Choroid plexus epithelial cell (primary cell): ENCODE results near the gene KIF17.
"Not testable (repeated sequence)": the region's sequence is repeated elsewhere in the genome, so short reads cannot be mapped to it uniquely, and the experiment has no call there.

Source experiments
- DNase-seq: peaks from one replicate; pipeline ENCODE4 v3.0.0-alpha.2; 2010; ENCODE audit warnings: low read depth
- H3K4me3 ChIP-seq: 2 replicates; pipeline ENCODE4 v1.5.1; 2011; ENCODE audit warnings: low read depth, mild to moderate bottlenecking, control low read depth, low read length, moderate library complexity
- TF ChIP-seq, protein P1 (sequence below): conservative IDR thresholded peaks from 2 replicates; pipeline ENCODE4 v1.5.1; 2011; ENCODE audit warnings: low read depth, mild to moderate bottlenecking, control low read depth, inconsistent platforms, low read length, moderate library complexity

KIF17 gene

DNA sequence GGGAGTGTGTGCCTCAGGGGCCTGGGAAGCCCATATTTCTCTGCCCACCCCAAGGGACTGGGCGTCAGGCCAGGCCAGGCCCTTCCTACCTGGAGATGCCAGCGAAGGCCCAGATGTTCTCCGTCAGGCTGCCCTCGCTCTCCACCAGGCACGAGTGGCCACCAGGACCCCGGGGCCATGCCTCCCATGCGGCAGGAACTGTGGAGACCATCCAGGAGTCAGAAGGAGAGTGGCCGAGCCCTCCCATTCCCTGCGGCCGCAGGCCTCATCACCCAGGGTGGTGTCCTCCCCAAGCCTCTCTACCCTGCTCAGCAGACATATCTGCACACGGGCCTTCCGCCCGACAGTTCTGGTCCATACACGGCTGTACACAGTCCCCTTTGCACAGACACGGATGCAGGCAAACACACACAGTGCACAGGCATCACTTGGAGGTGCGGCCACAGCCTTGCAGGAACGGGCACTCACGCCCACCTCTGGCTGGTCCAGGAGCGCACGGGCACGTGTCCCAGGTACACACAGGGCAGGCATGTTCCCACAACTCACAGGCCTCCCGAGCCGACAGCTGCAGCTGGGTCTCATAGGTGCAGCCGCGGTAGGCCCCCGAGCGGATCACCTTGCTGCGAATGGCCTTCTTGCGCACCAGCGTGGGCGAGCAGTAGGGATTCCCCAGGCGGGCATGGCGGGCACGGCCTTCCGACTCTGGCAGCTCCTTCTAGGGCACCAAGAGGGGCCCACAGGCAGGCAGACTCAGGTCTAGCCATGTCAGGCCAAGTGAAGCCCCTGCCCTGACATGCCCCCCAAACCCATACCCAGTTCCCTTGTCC lies 5.9 kb upstream of the KIF17 start:
- no peak overlapping the region for H3K4me3 ChIP-seq
- TF ChIP-seq, protein P1, sequence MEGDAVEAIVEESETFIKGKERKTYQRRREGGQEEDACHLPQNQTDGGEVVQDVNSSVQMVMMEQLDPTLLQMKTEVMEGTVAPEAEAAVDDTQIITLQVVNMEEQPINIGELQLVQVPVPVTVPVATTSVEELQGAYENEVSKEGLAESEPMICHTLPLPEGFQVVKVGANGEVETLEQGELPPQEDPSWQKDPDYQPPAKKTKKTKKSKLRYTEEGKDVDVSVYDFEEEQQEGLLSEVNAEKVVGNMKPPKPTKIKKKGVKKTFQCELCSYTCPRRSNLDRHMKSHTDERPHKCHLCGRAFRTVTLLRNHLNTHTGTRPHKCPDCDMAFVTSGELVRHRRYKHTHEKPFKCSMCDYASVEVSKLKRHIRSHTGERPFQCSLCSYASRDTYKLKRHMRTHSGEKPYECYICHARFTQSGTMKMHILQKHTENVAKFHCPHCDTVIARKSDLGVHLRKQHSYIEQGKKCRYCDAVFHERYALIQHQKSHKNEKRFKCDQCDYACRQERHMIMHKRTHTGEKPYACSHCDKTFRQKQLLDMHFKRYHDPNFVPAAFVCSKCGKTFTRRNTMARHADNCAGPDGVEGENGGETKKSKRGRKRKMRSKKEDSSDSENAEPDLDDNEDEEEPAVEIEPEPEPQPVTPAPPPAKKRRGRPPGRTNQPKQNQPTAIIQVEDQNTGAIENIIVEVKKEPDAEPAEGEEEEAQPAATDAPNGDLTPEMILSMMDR = no peak
- DNase-seq = no peak

DNA sequence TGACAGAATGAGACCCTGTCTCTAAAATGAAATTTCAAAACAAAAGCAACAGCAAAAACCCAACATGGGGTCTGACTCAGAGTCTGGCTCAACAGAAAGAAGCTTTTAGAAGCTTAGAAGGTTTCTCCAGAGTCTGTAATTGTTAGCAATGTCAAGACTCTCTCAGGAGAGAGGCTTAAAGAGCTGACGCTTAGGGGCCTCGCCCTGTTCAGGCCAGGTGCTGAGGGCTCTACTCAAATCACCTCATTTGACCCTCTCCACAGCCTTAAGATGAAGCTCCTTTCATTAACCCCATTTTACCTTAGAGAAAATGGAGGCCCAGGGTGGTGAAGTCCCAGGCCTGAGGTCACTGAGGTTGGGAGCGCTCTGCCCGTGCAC lies 5.3 kb upstream of the KIF17 start:
- TF ChIP-seq, protein P1 = no peak
- H3K4me3 ChIP-seq = no peak overlapping the region
- DNase-seq = peak; percentile 28

DNA sequence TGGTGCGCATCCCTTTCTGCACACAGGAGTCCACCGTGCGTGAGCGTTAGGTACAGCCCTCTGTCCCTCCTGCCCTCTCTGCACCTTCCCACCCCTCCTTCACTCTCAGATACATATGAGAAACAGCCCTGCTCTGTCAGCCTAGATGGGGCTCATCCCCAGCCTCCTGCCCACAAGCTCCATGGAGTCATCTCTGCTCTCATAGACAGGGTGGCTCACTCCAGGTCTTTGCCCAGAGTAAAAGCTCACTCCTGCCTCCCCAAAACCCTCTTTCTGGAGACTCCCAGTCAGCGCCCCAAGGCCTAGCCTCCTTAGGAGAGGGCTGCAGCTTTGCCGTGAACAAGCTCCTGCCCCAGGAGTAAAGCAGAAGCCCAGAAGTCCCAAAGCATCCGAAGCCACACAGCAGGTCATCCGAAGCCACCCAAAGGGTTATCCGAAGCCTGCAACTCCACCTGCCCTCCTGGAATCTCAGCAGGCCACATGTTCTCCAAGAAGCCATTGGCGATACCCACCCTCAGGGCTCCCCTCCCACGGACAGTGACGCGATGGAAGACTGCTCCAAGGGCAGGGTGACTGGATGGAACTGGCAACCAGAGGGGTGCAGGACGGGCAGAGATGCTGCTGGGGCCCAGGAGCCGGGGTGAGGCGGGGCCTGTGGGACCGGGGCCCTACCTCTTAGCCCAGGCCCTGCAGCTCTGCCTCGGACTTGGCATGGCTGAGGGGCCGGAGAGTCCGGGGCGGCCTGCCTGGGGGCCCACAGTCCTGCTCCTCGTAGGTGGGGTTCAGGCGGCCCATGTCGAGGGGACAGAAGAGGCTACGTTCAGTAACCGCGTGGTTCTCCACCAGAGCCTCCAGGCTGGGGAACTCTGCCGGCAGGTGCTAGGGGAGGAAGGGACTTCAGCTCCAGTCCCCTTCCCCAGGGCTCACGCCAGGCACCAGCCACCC lies 3.6 kb upstream of the KIF17 start:
- no peak overlapping the region for H3K4me3 ChIP-seq
- no peak for DNase-seq
- TF ChIP-seq, protein P1 = no peak

DNA sequence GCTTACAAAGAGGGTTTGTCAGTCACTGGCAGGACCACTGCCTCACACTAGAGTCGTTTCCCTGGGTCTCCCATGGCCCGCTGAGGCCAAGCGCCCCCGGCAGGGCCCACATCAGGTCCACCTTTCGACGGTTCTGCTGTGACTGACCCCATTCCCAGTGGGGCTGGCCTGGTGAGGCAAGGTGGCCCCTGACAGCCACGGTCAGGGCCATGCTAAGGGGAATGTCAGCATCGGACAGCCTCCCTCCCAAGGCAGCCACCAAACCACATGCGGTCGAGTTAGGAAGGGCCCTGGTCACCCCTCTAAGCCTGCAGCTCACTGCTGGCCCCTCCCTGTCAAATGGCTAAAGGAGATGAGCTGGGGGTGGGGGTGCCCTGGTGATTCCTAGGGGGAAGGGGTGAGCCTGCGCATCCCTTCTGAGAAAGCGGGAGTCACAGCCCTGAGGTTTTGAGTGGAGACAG lies 2.9 kb upstream of the KIF17 start:
- TF ChIP-seq, protein P1 = no peak
- DNase-seq = no peak

DNA sequence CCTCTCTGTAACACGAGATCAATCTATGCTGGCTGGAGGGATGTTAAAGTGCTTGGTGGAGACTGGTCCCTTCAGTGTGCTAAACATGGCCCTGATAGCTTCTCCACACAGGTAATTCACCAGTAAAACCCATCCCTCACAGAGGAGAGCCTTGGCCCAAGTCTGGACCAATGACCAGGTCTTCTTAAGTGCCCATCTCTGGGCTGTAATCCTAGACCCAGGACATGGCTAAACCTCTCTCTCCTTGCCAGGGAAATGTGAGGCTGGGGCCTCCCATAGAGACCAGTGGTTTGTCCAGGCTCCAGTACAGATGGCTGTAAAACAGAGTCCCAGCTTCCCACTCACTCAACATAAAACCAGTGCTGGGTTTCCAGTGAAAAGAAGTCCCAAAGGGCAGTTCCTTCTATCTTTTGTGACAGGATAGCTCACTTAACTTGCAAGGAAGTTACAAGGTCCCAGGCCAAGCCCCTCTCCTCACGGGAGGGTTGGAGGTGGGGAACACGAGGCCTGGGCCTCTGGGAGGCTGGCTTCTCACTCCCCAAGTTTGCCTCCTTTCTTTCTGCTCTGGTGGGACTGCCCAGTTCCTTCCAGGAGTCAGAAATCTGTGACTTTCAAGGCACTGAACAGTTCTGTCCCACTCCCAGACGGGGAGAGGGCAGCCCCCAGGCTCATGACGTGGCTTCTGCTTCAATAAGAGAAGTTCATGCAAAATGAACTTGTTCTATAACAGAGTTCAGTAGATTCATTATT lies 2.2 kb upstream of the KIF17 start:
- DNase-seq = no peak
- TF ChIP-seq, protein P1 = no peak

More for the DNA sequence above, 2.9 kb upstream of the KIF17 start:
- no peak overlapping the region for H3K4me3 ChIP-seq

DNA sequence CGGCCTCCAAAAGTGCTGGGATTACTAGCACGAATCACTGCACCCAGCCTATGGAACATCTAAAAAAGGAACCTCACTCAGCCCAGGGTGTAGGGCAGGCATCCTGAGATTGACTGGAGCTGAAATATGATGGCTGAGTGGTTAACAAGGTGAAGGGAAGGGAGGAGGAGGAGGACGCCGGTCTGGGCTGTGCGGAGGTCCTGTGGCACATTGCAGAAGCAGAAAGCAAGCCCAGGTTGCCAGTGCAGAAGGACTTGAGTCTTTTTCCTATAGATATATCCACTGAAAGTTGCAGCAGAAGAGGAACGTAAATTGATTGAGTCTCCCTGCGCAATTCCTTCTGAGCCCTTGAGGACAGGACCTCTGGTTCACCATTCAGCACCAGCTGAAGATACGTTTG lies 1.5 kb upstream of the KIF17 start:
- no peak for DNase-seq
- no peak overlapping the region for H3K4me3 ChIP-seq
- TF ChIP-seq, protein P1 = no peak

More for the DNA sequence above, 2.2 kb upstream of the KIF17 start:
- no peak overlapping the region for H3K4me3 ChIP-seq

DNA sequence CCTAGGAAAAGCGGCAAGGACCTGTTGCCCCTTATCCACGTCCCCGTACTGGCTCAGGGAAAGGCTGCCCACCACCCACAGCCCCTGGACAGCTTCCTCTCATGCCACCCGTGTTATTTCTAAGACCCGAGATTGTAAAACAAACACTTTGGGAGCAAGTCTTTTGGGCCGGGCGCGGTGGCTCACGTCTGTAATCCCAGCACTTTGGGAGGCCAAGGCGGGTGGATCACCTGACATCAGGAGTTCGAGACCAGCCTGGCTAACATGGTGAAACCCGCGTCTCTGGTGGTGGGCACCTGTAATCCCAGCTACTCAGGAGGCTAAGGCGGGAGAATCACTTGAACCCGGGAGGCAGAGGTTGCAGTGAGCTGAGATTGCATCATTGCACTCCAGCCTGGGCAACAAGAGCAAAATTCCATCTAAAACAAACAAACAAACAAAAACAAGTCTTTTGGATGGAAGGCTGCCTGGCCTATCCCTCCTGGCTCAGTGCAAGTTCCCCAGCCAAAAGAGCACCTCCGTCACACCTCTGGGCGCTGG lies 606 bp upstream of the KIF17 start:
- not testable (repeated sequence) for DNase-seq

More for the DNA sequence above, 606 bp upstream of the KIF17 start:
- H3K4me3 ChIP-seq = peak overlapping the region; percentile 55
